ENCODE results near the gene YEATS2.
"Not testable (repeated sequence)": the region's sequence is repeated elsewhere in the genome, so short reads cannot be mapped to it uniquely, and the experiment has no call there.

The YEATS2 gene

DNA sequence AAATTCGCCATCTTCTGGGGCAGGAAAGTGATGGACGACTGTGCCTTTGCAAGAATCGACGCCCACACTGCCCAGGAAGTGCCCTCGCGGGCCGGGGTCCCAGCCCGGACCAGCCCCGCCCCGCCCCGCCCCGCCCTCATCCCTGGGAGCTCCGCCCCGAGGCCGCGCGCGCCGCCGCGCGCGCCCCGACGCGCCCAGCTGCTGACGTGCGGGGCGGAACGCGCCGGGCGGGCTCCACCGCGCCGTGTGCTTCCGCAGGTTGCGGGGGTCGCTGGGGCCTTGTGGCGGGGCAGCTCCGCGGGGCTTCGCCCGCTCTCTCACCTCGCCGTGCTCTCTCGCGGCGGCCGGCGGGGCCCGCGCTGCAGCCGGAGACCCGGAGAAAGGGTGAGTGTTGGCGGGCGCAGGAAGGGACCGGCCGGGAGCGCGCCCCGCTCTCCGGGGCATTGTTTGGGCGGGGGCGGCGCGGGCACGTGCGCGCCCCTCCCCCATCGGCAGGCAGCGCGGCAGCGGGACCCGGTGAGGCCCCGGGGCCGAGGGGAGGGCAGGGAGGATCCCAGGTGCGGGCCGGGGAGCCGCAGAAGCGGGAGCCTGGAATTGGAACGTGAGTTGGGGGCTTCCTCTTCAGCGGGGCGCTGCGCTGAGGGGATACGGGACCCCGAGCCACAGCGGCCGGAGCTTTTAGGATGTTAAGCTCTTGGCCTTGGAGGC lies at the start of gene YEATS2:
YEATS2 (plus strand) TSS at position 188 of the 708 bp plus-strand sequence. CDS start 17,366 bp downstream, outside the sequence.
- H3K36me3 ChIP-seq (ENCODE audit: insufficient read depth, low read length): no peaks in the 10 kb centered on the region
- peaks cover 11% of the 10 kb centered on the region for H3K4me1 ChIP-seq (ENCODE audit: insufficient read depth, low read length)
- H3K9me3 ChIP-seq (ENCODE audit: low read length): no peaks in the 10 kb centered on the region
- peak within 1 kb of the TSS; percentile 95 for H3K27ac ChIP-seq (ENCODE audit: low read depth, low read length)
- peak within 1 kb of the TSS; percentile 91 to 100 for H3K4me3 ChIP-seq (ENCODE audit: low read depth in 1 of 2, low read length in 2 of 2)
- H3K27me3 ChIP-seq (ENCODE audit: control insufficient read depth in 1 of 2, insufficient read depth in 2 of 2, low read length in 2 of 2): no peaks in the 10 kb centered on the region
- H3K9ac ChIP-seq (ENCODE audit: low read length): peak within 1 kb of the TSS; percentile 74

DNA sequence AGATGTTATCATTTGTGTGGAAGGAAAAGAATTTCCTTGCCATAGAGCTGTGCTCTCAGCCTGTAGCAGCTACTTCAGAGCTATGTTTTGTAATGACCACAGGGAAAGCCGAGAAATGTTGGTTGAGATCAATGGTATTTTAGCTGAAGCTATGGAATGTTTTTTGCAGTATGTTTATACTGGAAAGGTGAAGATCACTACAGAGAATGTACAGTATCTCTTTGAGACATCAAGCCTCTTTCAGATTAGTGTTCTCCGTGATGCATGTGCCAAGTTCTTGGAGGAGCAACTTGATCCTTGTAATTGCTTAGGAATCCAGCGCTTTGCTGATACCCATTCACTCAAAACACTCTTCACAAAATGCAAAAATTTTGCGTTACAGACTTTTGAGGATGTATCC lies 47.0 kb upstream of the YEATS2 start:
- no peak overlapping the region for H3K9ac ChIP-seq (ENCODE audit: low read length)
- peaks cover 6% of the 10 kb centered on the region for H3K9me3 ChIP-seq (ENCODE audit: low read length)
- H3K36me3 ChIP-seq (ENCODE audit: insufficient read depth, low read length): peaks cover 39% of the 10 kb centered on the region
- no peak overlapping the region for H3K4me3 ChIP-seq (ENCODE audit: low read depth in 1 of 2, low read length in 2 of 2)
- H3K4me1 ChIP-seq (ENCODE audit: insufficient read depth, low read length): peaks cover 4% of the 10 kb centered on the region
- H3K27me3 ChIP-seq (ENCODE audit: control insufficient read depth in 1 of 2, insufficient read depth in 2 of 2, low read length in 2 of 2): no peaks in the 10 kb centered on the region
- no peak overlapping the region for H3K27ac ChIP-seq (ENCODE audit: low read depth, low read length)

DNA sequence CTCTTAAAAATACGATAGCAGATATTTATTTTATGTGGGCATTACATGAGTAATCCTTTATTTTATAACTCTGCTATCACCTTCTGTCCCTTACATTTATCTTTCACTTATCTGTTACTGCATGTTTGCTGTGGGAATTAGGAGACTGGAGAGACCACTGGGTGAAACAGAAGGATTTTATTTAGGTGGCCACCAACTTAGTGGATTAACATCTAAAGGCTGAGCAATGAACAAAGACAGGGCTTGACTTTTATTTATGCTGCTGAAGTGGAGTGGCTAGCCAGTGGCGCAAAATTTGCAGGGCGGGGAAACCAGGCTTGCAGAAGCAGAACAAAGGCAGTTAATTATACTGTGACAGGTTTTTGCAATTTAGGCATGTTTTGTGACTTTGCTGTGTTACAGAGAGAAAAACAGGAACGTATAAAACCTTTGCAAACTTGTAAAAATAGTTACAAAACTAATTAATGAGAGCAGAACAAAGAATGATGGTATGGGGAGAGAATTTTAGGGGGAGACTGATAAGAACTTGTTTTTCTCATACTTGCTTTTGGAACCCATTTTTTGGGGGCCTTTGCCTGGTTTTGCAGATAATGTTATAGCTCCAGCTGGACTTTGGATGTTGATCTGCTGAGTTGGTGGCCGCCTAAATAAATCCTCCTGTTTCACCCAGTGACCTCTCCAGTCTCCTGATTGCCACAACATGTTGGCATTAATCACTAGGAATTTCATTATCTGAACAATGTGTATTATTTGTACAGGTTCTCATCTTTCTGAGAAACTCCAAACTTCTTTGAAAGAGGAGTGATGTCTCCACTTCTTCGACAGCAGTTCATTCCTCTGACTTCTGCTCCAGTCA lies 44.2 kb upstream of the YEATS2 start:
- Histone ChIP-seq H3K27ac (ENCODE audit: low read depth, low read length) (no peak overlapping the region), H3K4me1 (ENCODE audit: insufficient read depth, low read length) (peaks cover 5% of the 10 kb centered on the region), H3K36me3 (ENCODE audit: insufficient read depth, low read length) (peaks cover 30% of the 10 kb centered on the region), H3K9ac (ENCODE audit: low read length) (no peak overlapping the region), H3K4me3 (ENCODE audit: low read depth in 1 of 2, low read length in 2 of 2) (no peak overlapping the region), H3K27me3 (ENCODE audit: control insufficient read depth in 1 of 2, insufficient read depth in 2 of 2, low read length in 2 of 2) (no peaks in the 10 kb centered on the region), H3K9me3 (ENCODE audit: low read length) (peaks cover 6% of the 10 kb centered on the region)

DNA sequence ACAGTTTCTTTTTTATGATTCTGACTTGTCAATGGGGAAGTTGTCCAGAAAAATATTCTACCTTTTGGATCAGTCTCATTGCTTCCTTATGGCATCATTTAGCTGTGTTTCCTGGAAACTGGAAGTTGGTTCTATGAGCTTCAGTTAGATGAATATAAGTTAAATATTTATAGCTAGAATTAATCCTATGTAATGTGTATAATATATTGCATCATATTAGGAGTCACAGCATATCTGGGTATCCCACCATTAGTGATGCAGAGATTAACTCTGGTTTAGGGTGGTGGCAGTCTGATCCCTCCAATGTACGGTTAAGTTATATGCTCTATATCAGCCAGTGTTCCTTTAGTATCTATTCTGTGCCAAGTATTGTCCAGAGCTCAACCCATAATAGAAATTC lies 42.9 kb upstream of the YEATS2 start:
- Histone ChIP-seq H3K4me1 (ENCODE audit: insufficient read depth, low read length) (peaks cover 10% of the 10 kb centered on the region), H3K9ac (ENCODE audit: low read length) (no peak overlapping the region), H3K27me3 (ENCODE audit: control insufficient read depth in 1 of 2, insufficient read depth in 2 of 2, low read length in 2 of 2) (no peaks in the 10 kb centered on the region), H3K27ac (ENCODE audit: low read depth, low read length) (no peak overlapping the region), H3K9me3 (ENCODE audit: low read length) (peaks cover 6% of the 10 kb centered on the region), H3K36me3 (ENCODE audit: insufficient read depth, low read length) (peaks cover 42% of the 10 kb centered on the region), H3K4me3 (ENCODE audit: low read depth in 1 of 2, low read length in 2 of 2) (no peak overlapping the region)

DNA sequence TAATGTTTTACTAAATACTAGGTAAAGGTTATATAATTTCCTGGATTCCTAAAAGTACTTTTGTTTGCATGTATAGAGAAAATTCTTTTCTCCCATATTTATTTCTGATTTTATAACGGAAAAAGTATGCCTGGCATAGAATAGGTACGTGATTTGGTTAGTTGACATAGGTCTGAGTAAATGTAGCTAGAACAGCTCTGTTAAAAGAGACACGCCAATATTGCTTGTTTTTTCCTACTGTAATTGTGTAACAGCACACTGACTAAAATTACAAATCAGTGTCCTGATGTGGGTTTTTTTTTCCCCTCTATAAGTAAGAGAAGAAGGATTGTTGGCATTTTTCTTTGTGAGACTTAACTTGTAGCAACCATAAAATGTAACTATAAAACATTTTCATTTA lies 35.5 kb upstream of the YEATS2 start:
- H3K27me3 ChIP-seq (ENCODE audit: control insufficient read depth in 1 of 2, insufficient read depth in 2 of 2, low read length in 2 of 2): no peaks in the 10 kb centered on the region
- peaks cover 32% of the 10 kb centered on the region for H3K4me1 ChIP-seq (ENCODE audit: insufficient read depth, low read length)
- no peaks in the 10 kb centered on the region for H3K9me3 ChIP-seq (ENCODE audit: low read length)
- H3K27ac ChIP-seq (ENCODE audit: low read depth, low read length): no peak overlapping the region
- H3K4me3 ChIP-seq (ENCODE audit: low read depth in 1 of 2, low read length in 2 of 2): no peak overlapping the region
- peaks cover 35% of the 10 kb centered on the region for H3K36me3 ChIP-seq (ENCODE audit: insufficient read depth, low read length)
- H3K9ac ChIP-seq (ENCODE audit: low read length): no peak overlapping the region

DNA sequence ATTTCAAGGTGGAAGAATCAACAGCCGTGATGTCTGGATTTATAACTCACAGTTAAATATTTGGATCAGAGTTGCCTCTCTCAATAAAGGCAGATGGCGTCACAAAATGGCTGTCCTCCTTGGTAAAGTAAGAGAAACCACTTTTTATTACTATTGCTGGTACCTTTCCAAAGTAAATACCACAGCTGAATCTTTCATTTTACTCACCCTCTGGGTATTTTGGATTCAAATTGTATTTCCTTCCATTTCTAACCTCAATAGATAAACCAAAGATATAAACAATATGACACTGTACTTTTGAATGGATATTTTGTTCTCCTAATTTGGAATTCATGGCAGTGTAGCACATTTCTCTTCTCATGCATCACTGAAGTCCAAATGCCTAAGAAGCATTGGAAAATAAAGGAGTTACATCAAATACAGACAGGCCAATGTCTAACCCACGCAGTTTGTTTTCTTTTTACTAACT lies 32.6 kb upstream of the YEATS2 start:
- Histone ChIP-seq H3K9me3 (ENCODE audit: low read length) (no peaks in the 10 kb centered on the region), H3K4me1 (ENCODE audit: insufficient read depth, low read length) (peaks cover 26% of the 10 kb centered on the region), H3K27ac (ENCODE audit: low read depth, low read length) (no peak overlapping the region), H3K4me3 (ENCODE audit: low read depth in 1 of 2, low read length in 2 of 2) (no peak overlapping the region), H3K27me3 (ENCODE audit: control insufficient read depth in 1 of 2, insufficient read depth in 2 of 2, low read length in 2 of 2) (no peaks in the 10 kb centered on the region), H3K36me3 (ENCODE audit: insufficient read depth, low read length) (peaks cover 31% of the 10 kb centered on the region), H3K9ac (ENCODE audit: low read length) (no peak overlapping the region)

DNA sequence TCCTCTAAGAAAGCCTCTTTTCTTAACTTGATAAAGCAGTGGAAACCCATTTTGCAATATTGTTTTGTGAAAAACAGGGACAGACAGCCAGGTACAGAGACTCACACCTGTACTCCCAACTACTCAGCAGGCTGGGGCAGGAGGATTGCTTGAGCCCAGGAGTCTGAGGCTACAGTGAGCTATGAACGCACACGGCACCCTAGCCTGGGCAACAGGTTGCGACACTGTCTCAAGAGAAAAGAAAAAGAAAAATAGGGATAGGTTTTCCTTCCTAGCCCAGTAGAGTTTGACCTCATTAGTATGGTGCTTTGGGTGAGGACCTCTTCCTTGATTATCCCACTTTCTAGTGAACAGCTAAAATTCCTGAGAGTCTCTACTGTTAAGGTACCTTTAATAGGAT lies 17.5 kb upstream of the YEATS2 start:
- Histone ChIP-seq H3K4me3 (ENCODE audit: low read depth in 1 of 2, low read length in 2 of 2) (no peak overlapping the region), H3K27me3 (ENCODE audit: control insufficient read depth in 1 of 2, insufficient read depth in 2 of 2, low read length in 2 of 2) (no peaks in the 10 kb centered on the region), H3K27ac (ENCODE audit: low read depth, low read length) (no peak overlapping the region), H3K9me3 (ENCODE audit: low read length) (no peaks in the 10 kb centered on the region), H3K4me1 (ENCODE audit: insufficient read depth, low read length) (no peaks in the 10 kb centered on the region), H3K36me3 (ENCODE audit: insufficient read depth, low read length) (peaks cover 13% of the 10 kb centered on the region), H3K9ac (ENCODE audit: low read length) (no peak overlapping the region)

DNA sequence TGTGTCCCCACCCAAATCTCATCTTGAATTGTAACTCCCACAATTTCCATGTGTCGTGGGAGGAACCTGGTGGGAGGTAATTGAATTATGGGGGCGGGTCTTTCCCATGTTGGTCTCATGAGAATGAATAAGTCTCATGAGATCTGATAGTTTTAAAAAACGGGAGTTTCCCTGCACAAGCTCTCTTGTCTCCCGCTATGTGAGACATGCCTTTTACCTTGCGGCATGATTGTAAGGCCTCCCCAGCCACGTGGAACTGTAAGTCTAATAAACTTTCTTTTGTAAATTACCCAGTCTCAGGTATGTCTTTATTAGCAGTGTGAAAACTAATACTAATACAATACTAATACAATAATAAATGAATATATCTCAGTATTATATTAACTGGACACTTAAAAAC lies 9.9 kb upstream of the YEATS2 start:
- Histone ChIP-seq H3K9me3 (ENCODE audit: low read length) (no peaks in the 10 kb centered on the region), H3K36me3 (ENCODE audit: insufficient read depth, low read length) (no peaks in the 10 kb centered on the region), H3K4me3 (ENCODE audit: low read depth in 1 of 2, low read length in 2 of 2) (no peak overlapping the region), H3K27ac (ENCODE audit: low read depth, low read length) (no peak overlapping the region), H3K9ac (ENCODE audit: low read length) (no peak overlapping the region), H3K4me1 (ENCODE audit: insufficient read depth, low read length) (no peaks in the 10 kb centered on the region), H3K27me3 (ENCODE audit: control insufficient read depth in 1 of 2, insufficient read depth in 2 of 2, low read length in 2 of 2) (no peaks in the 10 kb centered on the region)

DNA sequence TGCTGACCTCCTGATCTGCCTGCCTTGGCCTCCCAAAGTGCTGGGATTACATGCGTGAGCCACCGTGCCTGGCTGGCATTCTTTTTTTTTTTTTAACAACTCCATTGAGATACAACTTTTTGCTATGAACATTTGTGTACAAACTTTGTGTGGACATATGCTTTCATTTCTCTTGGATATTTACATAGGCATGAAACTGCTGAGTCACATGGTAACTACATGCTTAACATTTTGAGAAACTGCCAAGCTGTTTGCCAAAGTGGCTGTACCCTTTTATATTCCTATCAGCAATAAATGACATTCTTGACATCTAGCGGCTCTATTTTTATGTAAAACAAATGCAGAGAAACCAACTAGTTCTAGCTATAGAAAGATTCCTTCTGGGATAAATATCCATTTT lies 8.7 kb upstream of the YEATS2 start:
- no peak overlapping the region for H3K27ac ChIP-seq (ENCODE audit: low read depth, low read length)
- H3K9me3 ChIP-seq (ENCODE audit: low read length): no peaks in the 10 kb centered on the region
- H3K36me3 ChIP-seq (ENCODE audit: insufficient read depth, low read length): no peaks in the 10 kb centered on the region
- H3K9ac ChIP-seq (ENCODE audit: low read length): no peak overlapping the region
- no peaks in the 10 kb centered on the region for H3K27me3 ChIP-seq (ENCODE audit: control insufficient read depth in 1 of 2, insufficient read depth in 2 of 2, low read length in 2 of 2)
- H3K4me3 ChIP-seq (ENCODE audit: low read depth in 1 of 2, low read length in 2 of 2): no peak overlapping the region
- H3K4me1 ChIP-seq (ENCODE audit: insufficient read depth, low read length): no peaks in the 10 kb centered on the region

DNA sequence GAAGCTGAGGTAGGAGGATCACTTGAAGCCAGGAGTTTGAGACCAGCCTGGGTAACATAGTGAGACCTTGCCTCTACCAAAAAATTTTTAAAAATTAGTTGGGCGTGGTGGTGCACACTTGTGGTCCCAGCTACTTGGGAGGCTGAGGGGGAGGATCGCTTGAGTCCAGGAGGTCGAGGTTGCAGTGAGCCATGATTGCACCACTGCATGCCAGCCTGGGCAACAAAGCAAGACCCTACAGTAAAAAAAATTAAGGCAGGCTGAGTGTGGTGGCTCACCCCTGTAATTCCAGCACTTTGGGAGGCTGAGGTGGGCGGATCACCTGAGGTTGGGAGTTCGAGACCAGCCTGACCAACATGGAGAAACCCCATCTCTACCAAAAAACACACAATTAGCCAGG lies 8.0 kb upstream of the YEATS2 start:
- H3K27me3 ChIP-seq (ENCODE audit: control insufficient read depth in 1 of 2, insufficient read depth in 2 of 2, low read length in 2 of 2); H3K9me3 ChIP-seq (ENCODE audit: low read length); H3K27ac ChIP-seq (ENCODE audit: low read depth, low read length); H3K9ac ChIP-seq (ENCODE audit: low read length); H3K4me1 ChIP-seq (ENCODE audit: insufficient read depth, low read length); H3K36me3 ChIP-seq (ENCODE audit: insufficient read depth, low read length); H3K4me3 ChIP-seq (ENCODE audit: low read depth in 1 of 2, low read length in 2 of 2): not testable (repeated sequence)

DNA sequence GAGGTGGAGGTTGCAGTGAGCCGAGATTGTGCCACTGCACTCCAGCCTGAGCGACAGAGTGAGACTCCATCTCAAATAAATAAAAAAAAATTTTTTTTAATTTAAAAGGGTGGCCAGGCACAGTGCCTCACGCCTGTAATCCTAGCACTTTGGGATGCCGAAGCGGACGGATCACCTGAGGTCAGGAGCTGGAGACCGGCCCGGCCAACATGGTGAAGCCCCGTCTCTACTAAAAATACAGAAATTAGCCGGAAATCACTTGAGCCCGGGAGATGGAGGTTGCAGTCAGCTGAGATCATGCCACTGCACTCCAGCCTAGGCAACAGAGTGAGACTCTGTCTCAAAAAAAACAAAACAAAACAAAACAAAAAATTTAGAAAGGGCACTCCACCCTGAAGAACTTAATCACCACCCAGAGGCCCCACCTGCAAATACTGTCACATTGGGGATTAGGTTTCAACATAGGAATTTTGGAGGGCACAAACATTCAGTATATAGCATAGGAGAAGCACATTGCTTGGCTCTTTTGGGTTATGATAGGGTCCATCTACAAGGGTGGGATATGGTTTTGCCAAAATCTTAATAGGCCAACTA lies 7.1 kb upstream of the YEATS2 start:
- no peak overlapping the region for H3K9ac ChIP-seq (ENCODE audit: low read length)
- H3K4me1 ChIP-seq (ENCODE audit: insufficient read depth, low read length): no peaks in the 10 kb centered on the region
- no peak overlapping the region for H3K27ac ChIP-seq (ENCODE audit: low read depth, low read length)
- no peaks in the 10 kb centered on the region for H3K9me3 ChIP-seq (ENCODE audit: low read length)
- H3K36me3 ChIP-seq (ENCODE audit: insufficient read depth, low read length): no peaks in the 10 kb centered on the region
- no peak overlapping the region for H3K4me3 ChIP-seq (ENCODE audit: low read depth in 1 of 2, low read length in 2 of 2)
- H3K27me3 ChIP-seq (ENCODE audit: control insufficient read depth in 1 of 2, insufficient read depth in 2 of 2, low read length in 2 of 2): no peaks in the 10 kb centered on the region
